Small intestine (tissue), 7 donors: Measurements from ENCODE around the gene CERK. TPM values are rescaled to one million over a fixed set of nuclear protein-coding genes. Genes with fewer than 3 reads are reported as not detected.

ENCODE experiments used
- DNase-seq, 2 donors: peaks; one replicate each; pipeline versions ENCODE4 v3.0.0 to v3.0.0-alpha.2; 2013
- FAIRE-seq: peaks from 2 replicates; lab custom pipeline; 2012; peaks lifted over from hg19 to GRCh38; lab: Jason Lieb, UNC
- H3K27ac ChIP-seq, 3 donors: one replicate each; pipeline ENCODE4 v1.5.1; 2013; ENCODE audit warnings: low read length in 2 of 3, mild to moderate bottlenecking in 2 of 3, control low read depth in 1 of 3, inconsistent platforms in 1 of 3, low read depth in 1 of 3, moderate library complexity in 1 of 3
- H3K27me3 ChIP-seq, 3 donors: one replicate each; pipeline ENCODE4 v1.6.1; 2013; ENCODE audit warnings: low read length in 3 of 3, inconsistent platforms in 1 of 3; ENCODE audit not compliant: control insufficient read depth in 3 of 3, insufficient read depth in 3 of 3
- H3K36me3 ChIP-seq, 3 donors: one replicate each; pipeline ENCODE4 v1.6.1; 2013; ENCODE audit warnings: low read length in 3 of 3, inconsistent platforms in 1 of 3, low read depth in 1 of 3, mild to moderate bottlenecking in 1 of 3, moderate library complexity in 1 of 3; ENCODE audit not compliant: control insufficient read depth in 3 of 3, insufficient read depth in 2 of 3
- H3K4me1 ChIP-seq, 3 donors: one replicate each; pipeline ENCODE4 v1.6.1; 2013; ENCODE audit warnings: low read length in 2 of 3, inconsistent platforms in 1 of 3, low read depth in 1 of 3, mild to moderate bottlenecking in 1 of 3, moderate library complexity in 1 of 3; ENCODE audit not compliant: control insufficient read depth in 3 of 3, insufficient read depth in 2 of 3
- H3K4me3 ChIP-seq, 3 donors: one replicate each; pipeline ENCODE4 v1.5.1; 2013; ENCODE audit warnings: low read length in 3 of 3, control low read depth in 1 of 3, inconsistent platforms in 1 of 3, low read depth in 1 of 3, mild to moderate bottlenecking in 1 of 3, moderate library complexity in 1 of 3
- H3K9me3 ChIP-seq, 2 donors: one replicate each; pipeline ENCODE4 v1.6.1; 2013; ENCODE audit warnings: low read depth in 1 of 2, low read length in 1 of 2; ENCODE audit not compliant: control insufficient read depth in 2 of 2, insufficient read depth in 1 of 2
- WGBS, 3 donors: extraction: QIAGEN DNeasy Blood & Tissue Kit; methylation state at CpG; one replicate each; pipeline ENCODE4 v1.1.7; 2013; 5-methylcytosine and 5-hydroxymethylcytosine counted together
- polyA plus RNA-seq, 4 donors: library from polyadenylated mRNA; stranded (reverse) in 3 of 4; unstranded in 1 of 4; fragments of 200-250 nt in 3 of 4; fragments of 120-200 nt in 1 of 4; gene quantifications; one replicate each; pipeline versions ENCODE4 v1.2.1 to v1.2.3, GENCODE V29; 2013
- donor health status: healthy with polysubstance abuse.
- donor health status: control.
- donor health status: control.
- donor health status: Bipolar disorder and iron deficiency.
- donor health status: healthy.

The CERK gene
- polyA plus RNA-seq, 4 donors = 43.7 to 84.7 (median 59.7) TPM

GRCh38 chr22:46777609-46777970, 39.5 kb upstream of the CERK start:
- peak overlapping the region in 1 of 3 donors; percentile 5 for H3K27ac ChIP-seq
- no peak for FAIRE-seq
- 71 to 90% (median 87%) methylated on average over 11 of the region's 11 CpGs for WGBS, 3 donors
- H3K4me3 ChIP-seq = no peak overlapping the region
- no peak for DNase-seq
- H3K9me3 ChIP-seq = no peaks in the 10 kb centered on the region
- peaks cover 0 to 33% (median 20%) of the 10 kb centered on the region in 3 donors for H3K4me1 ChIP-seq
- peaks cover 0 to 34% (median 0%) of the 10 kb centered on the region in 3 donors for H3K36me3 ChIP-seq
- H3K27me3 ChIP-seq = no peaks in the 10 kb centered on the region

- DNase-seq (no peak), FAIRE-seq (no peak)
- Histone ChIP-seq H3K4me3 (no peak overlapping the region), H3K27me3 (no peaks in the 10 kb centered on the region), H3K9me3 (no peaks in the 10 kb centered on the region), H3K4me1 (peaks cover 0 to 33% (median 20%) of the 10 kb centered on the region in 3 donors), H3K36me3 (peaks cover 0 to 32% (median 0%) of the 10 kb centered on the region in 3 donors), H3K27ac (peak overlapping the region in 1 of 3 donors; percentile 52)
- 69 to 82% (median 72%) methylated on average over 18 of the region's 18 CpGs for WGBS, 3 donors
These were observed 39.0 kb upstream of the CERK start for GRCh38 chr22:46776876-46777608.

- FAIRE-seq (no peak), DNase-seq (peak; percentile 19 to 70)
- Histone ChIP-seq H3K27me3 (no peaks in the 10 kb centered on the region), H3K4me3 (no peak overlapping the region), H3K9me3 (no peaks in the 10 kb centered on the region), H3K36me3 (peaks cover 0 to 29% (median 0%) of the 10 kb centered on the region in 3 donors), H3K4me1 (peaks cover 0 to 33% (median 20%) of the 10 kb centered on the region in 3 donors), H3K27ac (peak overlapping the region in 2 of 3 donors; percentile 73 to 89)
- WGBS, 3 donors = 72 to 75% (median 74%) methylated on average over 22 of the region's 22 CpGs
These were observed 38.1 kb upstream of the CERK start for GRCh38 chr22:46775850-46776826.

GRCh38 chr22:46774980-46775849, 37.2 kb upstream of the CERK start:
- Histone ChIP-seq H3K36me3 (peaks cover 0 to 31% (median 0%) of the 10 kb centered on the region in 3 donors), H3K4me1 (peaks cover 0 to 33% (median 20%) of the 10 kb centered on the region in 3 donors), H3K4me3 (no peak overlapping the region), H3K9me3 (no peaks in the 10 kb centered on the region), H3K27ac (peak overlapping the region; percentile 24 to 89 (median 73)), H3K27me3 (no peaks in the 10 kb centered on the region)
- FAIRE-seq = no peak
- 66 to 68% (median 67%) methylated on average over 20 of the region's 20 CpGs for WGBS, 3 donors
- peak in 1 of 2 donors; percentile 30 for DNase-seq

DNA sequence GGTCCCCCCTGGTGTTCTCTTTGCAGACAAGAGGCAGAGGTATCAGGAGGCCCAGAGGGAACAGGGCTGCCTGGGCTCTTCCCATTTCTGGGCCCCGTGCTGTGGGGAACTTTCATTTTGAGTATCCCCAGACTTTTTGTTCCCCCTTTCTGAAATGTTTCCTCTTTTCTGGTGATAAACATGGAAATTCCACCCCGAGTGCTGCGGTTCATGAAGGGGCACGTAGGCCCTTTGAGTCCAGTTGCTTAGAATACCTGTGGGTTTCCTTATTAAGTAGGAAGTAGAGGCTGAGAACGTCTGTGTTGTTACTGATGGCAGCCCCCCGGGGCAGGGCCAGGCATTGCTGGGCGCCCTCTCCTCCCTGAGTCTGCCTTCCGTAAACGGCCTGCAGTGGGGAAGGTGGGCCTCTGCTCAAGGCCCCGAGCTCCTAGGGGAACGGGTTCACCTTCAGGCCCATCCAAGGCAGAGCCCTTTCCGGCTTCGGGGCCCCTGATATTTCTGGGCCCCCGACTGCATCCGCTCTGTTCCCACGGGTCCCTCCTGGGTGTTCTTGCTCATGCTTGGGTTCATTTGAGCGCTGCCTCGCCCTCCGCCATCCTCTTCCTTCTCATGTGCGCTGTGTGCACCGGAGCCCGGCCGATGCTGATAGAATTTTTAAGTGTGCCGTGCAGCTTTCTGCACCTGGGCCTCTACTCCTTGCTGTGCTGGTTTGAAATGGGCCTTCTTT, 36.4 kb upstream of the CERK start:
- peak overlapping the region; percentile 24 to 89 (median 73) for H3K27ac ChIP-seq
- DNase-seq (no peak), FAIRE-seq (no peak)
- no peaks in the 10 kb centered on the region for H3K9me3 ChIP-seq
- no peaks in the 10 kb centered on the region for H3K27me3 ChIP-seq
- peaks cover 0 to 35% (median 0%) of the 10 kb centered on the region in 3 donors for H3K36me3 ChIP-seq
- 72 to 83% (median 81%) methylated on average over 22 to 24 of the region's 24 CpGs for WGBS, 3 donors
- H3K4me3 ChIP-seq = no peak overlapping the region
- peaks cover 2 to 33% (median 20%) of the 10 kb centered on the region in 3 donors for H3K4me1 ChIP-seq

GRCh38 chr22:46773076-46773475, 35.0 kb upstream of the CERK start:
- Histone ChIP-seq H3K9me3 (no peaks in the 10 kb centered on the region), H3K4me1 (peaks cover 2 to 33% (median 20%) of the 10 kb centered on the region in 3 donors), H3K27me3 (no peaks in the 10 kb centered on the region), H3K4me3 (no peak overlapping the region), H3K36me3 (peaks cover 0 to 40% (median 2%) of the 10 kb centered on the region in 3 donors), H3K27ac (peak overlapping the region in 2 of 3 donors; percentile 13 to 71)
- WGBS, 3 donors = 79 to 92% (median 87%) methylated on average over 10 of the region's 10 CpGs
- FAIRE-seq (no peak), DNase-seq (no peak)

DNA sequence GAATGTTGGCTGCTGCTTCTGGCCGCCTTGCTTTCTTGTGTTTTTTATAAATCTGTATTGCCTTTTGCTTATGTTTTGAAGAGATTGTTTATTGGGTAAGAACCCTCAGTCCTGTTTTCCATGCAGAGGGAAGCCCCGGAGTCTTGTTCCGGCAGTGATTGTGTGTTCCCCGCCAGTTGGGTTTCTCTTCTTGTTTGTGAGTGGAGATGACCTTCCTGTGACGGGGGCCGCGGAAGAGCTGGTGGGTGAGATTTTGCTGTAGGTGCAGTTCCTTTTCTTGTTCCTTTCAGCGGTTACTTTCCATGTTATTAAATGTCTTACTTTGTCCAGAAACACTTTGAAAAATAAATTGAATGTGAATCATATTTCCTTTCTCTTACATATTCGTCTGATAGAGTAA, 32.7 kb upstream of the CERK start:
- no peak overlapping the region for H3K4me3 ChIP-seq
- no peaks in the 10 kb centered on the region for H3K9me3 ChIP-seq
- peak overlapping the region in 2 of 3 donors; percentile 30 to 93 for H3K27ac ChIP-seq
- no peaks in the 10 kb centered on the region for H3K27me3 ChIP-seq
- DNase-seq (no peak), FAIRE-seq (no peak)
- peaks cover 0 to 33% (median 6%) of the 10 kb centered on the region in 3 donors for H3K36me3 ChIP-seq
- 53 to 89% (median 71%) methylated on average over 9 of the region's 9 CpGs for WGBS, 3 donors
- H3K4me1 ChIP-seq = peaks cover 2 to 26% (median 14%) of the 10 kb centered on the region in 3 donors
